Upper lobe of left lung (tissue), 4 donors: Measurements from ENCODE around the gene NPHS1.

Source experiments
- CTCF ChIP-seq, 6 experiments: fragments of 450-650 bp in 4 of 6; fragments of 200-600 bp in 2 of 6; sonication (generic) in 2 of 6; IDR thresholded peaks; one replicate each; pipeline ENCODE4 v1.5.1; 2016 to 2019; ENCODE audit warnings: antibody characterized with exemption in 6 of 6
- EP300 ChIP-seq, 4 donors: sonication (generic); formaldehyde crosslinking; IDR thresholded peaks; one replicate each; pipeline ENCODE4 v1.5.1; 2017; ENCODE audit warnings: antibody characterized with exemption in 4 of 4, control low read depth in 2 of 4

DNA sequence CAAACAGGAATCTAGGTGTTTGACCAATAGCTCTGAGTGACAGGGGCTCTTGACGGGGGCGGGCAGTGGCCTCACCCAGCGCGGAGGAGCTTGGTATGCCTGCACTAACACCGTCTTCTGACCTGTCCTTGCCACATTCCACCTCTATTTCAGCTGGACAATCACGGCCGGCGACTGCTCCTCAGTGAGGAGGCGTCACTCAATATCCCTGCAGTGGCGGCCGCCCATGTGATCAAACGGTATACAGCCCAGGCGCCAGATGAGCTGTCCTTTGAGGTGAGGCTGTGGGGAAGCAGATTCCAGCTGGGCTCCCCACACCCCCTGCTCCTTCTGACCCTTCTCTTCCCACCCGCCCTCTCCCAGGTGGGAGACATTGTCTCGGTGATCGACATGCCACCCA, 72.2 kb downstream of the NPHS1 start:
- TF ChIP-seq CTCF (IDR thresholded peaks at IDR 0.05) (no peak), EP300 (IDR thresholded peaks at IDR 0.05) (no peak)
